Measurements from ENCODE around the gene OSBPL9.
"Not testable (repeated sequence)": the region's sequence is repeated elsewhere in the genome, so short reads cannot be mapped to it uniquely, and the experiment has no call there.

The OSBPL9 gene

GRCh38 chr1:51727366-51727765 lies 110.5 kb downstream of the OSBPL9 start:
- intact Hi-C loops (cut with DNase I): no loop called here
- DNase-seq: no peak

DNA sequence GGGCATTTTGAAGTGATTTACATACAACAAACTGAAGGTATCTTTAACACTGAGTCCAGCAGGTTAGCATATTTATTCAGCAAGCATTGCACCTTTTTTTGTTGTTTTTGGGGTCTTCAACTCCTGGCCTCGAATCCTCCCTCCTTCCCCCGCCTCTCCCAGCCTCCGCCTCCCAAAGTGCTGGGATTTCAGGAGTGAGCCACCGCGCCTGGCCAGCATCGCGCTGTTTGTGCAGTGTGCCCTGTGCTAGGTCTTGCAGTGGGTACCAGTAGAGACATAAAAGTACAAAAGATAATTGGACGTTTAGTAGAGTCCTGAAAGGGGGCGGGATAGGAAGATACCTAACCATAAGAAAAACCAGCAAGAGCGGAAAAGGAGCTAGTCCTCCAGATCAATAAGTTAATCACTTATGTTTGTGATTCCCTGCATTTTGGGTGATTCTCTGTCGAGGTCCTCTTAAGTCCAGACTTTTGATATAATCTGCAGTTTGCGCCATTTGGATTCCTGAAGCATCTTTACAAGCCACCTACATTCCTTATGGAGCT lies 111.8 kb downstream of the OSBPL9 start:
- intact Hi-C loops (cut with DNase I): no loop called here
- DNase-seq: no peak

- peak; percentile 64 to 93 (median 84) for DNase-seq
- intact Hi-C loops (cut with DNase I): no loop called here
These were observed 112.4 kb downstream of the OSBPL9 start for GRCh38 chr1:51729156-51729823.

DNA sequence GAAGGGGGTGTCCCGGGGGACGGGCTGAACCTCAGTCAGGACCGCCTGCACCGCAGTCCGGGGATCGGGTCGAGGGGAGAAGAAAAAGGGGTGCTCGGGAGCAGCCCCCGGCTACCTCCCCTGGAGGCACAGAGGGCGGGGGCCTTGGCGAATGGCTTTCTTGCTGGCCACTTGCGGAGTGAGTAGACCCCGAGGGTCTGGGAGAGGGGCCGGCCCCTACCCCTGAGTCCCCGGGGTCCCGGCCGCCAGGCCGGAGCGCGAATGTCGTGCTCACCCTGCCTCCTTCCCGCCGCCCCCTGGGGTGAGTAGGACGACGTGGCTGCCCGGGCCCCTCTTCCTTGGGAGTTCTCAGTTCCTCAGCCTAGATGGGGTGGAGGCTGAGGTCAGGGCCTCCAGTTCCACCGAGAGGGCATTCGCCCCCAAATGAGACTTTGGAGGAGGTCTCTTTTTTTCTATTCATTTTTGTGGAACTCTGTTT lies 113.0 kb downstream of the OSBPL9 start:
- DNase-seq: peak in 13 of 42 donors; percentile 11 to 44 (median 26)
- intact Hi-C loops (cut with DNase I): loop anchor here (10.0 kb wide), 1 partner anchor 105 kb away; no protein-coding TSS in a partner anchor

- intact Hi-C loops (cut with DNase I): loop anchor here (10.0 kb wide), 1 partner anchor 107 kb away; no protein-coding TSS in a partner anchor
These were observed 115.1 kb downstream of the OSBPL9 start for GRCh38 chr1:51731998-51732397.

DNA sequence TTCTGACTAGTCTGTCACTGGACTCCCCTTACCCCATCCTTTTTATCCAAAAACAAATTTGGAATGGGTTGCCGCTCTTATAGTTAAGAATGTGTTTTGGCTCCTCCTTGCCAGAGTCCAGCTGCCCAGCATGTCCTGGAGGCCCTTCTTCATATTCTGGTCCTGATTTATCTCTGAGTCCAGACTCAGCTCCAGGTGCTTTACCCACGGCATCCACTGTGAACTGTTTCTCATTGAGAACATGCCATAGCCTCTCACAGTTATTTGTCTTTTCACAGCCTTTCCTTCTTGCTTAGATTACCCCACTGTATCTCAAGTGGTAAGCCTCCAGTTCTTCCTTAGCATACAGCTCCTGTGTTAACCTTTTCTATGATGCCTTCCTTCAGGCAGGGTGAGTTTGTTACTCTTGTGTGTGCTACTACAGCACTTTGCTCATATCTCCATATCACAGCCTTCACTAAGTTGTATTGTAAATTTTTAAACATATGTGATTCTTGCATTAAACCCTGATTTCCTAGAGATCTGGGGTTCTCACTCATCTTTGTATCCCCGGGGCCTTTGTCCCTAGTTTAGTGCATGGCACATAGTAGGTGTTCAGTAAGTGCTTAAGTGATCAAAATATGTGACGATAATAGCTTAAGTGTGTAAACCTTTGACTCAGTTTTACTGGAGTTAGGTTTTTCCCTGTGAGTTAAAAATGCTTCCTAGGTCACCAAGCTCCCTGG lies 116.0 kb downstream of the OSBPL9 start:
- intact Hi-C loops (cut with DNase I): loop anchor here (10.0 kb wide), 1 partner anchor 108 kb away; no protein-coding TSS in a partner anchor
- no peak for DNase-seq

More at GRCh38 chr1:51731998-51732397, 115.1 kb downstream of the OSBPL9 start:
- no peak for DNase-seq

DNA sequence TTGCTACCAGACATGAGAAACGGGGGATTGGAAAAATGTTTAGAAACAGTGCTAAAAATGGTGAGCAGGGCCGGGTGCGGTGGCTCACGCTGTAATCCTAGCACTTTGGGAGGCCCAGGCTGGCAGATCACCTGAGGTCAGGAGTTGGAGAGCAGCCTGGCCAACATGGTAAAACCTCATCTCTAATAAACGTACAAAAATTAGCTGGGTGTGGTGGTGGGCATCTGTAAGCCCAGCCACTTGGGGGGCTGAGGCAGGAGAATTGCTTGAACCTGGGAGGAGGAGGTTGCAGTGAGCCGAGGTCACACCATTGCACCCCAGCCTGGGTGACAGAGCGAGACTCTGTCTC lies 116.5 kb downstream of the OSBPL9 start:
- not testable (repeated sequence) for DNase-seq
- intact Hi-C loops (cut with DNase I): loop anchor here (10.0 kb wide), 1 partner anchor 109 kb away; no protein-coding TSS in a partner anchor

DNA sequence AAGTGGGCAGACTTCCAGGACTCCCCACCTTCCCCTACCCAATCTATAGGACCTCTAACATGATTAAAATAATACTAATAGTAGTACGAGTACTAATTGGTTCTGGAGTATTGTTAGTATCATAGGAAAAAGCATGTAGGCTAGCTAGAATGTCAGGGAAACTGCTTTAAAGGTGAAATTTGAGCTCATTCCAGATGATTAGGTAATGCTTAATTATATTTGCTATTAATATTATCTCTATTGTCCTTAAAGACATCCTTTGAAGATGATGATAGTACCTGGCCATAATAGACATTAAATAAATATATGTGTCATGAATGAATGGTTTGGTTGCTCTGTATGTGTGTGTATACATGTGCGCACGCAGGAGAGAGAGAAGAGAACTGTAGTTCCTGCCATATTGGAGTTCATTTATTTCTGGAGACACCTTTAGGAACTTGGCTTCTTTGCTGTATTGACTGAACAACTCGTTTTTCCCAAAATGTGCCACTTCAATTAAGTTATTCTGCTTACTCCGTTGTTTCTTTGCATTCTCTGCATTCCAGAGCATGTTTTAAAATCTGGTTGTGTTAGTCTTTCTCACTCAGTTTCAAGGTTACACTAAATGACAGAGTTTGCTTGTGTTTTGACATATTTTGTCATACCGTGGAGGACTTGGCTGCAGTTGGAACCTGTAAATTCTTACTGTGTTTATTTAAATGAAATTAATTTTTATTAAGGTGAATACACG lies 117.1 kb downstream of the OSBPL9 start:
- intact Hi-C loops (cut with DNase I): loop anchor here (10.0 kb wide), 1 partner anchor 109 kb away; no protein-coding TSS in a partner anchor
- no peak for DNase-seq

DNA sequence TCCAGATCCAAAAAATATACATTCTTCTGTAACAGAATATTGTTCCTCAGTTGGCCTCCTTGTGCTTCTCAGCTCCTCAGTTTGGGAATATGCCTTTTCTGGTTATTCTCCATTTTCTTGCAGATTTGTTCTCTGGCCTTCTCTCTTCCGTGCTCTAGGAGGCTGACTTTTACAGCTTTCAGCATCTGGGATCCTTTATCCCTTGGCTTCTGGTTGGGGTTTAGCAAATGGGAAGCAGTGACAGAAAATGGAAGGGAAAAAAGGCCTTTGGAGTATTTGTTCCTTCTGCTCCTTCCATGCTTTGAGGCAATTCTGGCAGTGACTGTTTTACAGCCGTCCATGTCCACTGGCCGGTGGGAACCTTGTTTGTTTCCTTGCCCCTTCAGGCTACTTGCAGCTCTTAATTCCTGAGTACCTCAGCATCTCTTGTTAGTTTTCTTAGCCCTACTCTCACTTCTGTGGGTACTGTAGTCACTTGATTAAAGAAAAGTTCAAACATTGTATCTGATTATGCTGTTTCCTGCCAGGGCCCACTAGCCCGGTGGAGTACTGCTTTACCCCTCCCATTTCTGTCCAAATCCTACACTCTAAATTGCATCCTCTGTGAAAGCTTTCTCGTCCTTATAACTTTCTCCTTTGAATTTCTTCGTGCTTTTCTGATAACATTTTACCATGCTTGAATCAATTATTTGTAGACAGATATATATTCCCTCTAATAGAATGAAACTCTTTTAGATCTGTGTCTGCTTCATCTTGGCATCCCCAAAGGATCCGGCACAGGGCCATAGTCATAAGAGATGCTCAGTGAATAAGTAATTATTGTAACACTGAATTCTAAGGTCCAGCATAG lies 118.2 kb downstream of the OSBPL9 start:
- intact Hi-C loops (cut with DNase I): loop anchor here (10.0 kb wide), 1 partner anchor 110 kb away; no protein-coding TSS in a partner anchor
- peak in 4 of 42 donors; percentile 17 to 62 (median 26) for DNase-seq

DNA sequence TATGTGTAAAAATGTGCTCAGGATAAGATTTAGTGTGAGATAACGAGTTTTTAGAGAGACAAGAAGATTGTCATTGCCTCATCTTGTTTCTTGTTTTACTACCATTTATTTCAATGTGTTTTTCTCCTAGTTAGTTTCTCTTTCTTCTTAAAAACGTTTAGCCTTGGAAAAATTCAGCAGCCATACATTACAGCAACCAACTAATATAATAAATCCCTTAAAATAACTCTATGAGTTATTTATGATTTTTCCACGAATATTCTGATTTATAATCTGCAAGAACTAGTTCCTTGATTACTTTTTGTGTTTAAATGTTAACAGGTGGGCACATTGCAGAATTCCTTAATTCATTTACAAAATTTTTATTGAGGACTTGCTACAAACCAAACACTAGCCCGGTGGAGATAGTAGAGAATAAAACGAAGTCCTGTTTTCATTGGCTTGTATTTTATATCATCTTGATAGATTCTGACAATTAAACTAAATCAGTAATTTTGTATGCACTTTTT lies 118.9 kb downstream of the OSBPL9 start:
- intact Hi-C loops (cut with DNase I): loop anchor here (10.0 kb wide), 1 partner anchor 111 kb away; no protein-coding TSS in a partner anchor
- DNase-seq: no peak

GRCh38 chr1:51736702-51737101 lies 119.8 kb downstream of the OSBPL9 start:
- peak in 1 of 42 donors; percentile 53 for DNase-seq
- intact Hi-C loops (cut with DNase I): loop anchor here (10.0 kb wide), 1 partner anchor 112 kb away; no protein-coding TSS in a partner anchor

DNA sequence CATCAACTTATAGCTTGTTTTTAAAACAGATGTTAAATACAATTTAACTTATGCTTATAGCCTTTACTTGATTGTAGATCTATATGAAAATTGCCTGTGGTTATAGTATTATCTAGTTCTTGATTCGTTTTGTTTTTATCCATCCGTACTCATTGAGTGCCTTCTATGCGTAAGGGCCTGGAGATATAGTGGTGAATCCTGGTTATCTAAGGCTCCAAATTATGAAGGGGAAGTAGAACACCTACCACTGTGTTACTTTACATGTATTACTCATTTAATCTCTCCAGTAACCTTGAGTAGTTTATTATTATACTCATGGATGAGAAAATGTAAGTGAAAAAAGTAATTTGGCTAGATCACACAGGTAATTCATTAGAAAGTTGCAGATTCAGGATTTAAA lies 121.8 kb downstream of the OSBPL9 start:
- no peak for DNase-seq
- intact Hi-C loops (cut with DNase I): loop anchor here (10.0 kb wide), 1 partner anchor 114 kb away; no protein-coding TSS in a partner anchor

DNA sequence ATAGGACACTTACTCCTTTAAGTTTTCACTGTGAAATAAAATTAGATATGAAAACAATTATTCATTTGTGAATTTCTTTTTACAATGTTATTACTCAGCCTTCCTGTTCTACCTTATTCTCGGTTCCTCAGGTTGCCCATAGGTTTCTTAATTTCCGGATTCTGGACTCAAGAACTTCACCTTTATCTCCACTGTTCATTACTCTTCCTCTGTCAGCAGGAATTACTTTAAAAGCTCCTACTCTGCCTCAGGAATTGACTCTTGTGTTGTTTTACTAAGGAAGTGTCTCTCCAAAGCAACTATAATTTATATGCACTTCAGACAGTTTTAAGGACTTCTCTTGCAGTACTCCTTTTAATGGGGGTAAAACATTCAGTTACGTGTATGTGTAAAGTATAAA lies 123.8 kb downstream of the OSBPL9 start:
- intact Hi-C loops (cut with DNase I): no loop called here
- no peak for DNase-seq

DNA sequence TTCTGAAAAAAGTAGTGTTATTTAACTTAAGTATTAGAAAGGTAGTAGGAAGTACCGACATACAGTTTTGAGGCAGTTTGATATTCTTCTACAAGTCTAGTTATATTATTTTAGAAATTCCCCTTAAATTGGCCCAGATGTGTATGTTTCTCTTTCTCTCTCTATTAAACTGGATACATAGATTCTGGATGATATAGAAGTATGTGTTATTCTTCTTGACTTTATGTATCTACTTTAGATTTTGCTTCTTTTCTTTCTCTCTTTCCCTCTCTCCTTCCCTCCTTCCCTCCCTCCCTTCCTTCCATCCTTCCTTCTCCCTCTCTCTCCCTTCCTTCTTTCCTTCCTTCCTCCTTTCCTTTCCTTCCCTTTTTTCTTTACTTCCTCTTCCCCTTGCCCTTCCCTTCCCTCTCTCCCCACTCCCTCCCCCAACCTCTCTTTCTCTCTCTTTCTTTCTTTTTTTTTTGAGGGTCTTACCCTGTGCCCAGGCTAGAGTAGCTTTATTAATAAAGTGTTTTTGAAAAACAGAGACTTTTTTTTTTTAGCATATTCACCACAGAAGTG lies 124.3 kb downstream of the OSBPL9 start:
- intact Hi-C loops (cut with DNase I): no loop called here
- DNase-seq: no peak

- no peak for DNase-seq
- intact Hi-C loops (cut with DNase I): no loop called here
These were observed 127.8 kb downstream of the OSBPL9 start for GRCh38 chr1:51744506-51745303.

GRCh38 chr1:51745304-51745570 lies 128.3 kb downstream of the OSBPL9 start:
- intact Hi-C loops (cut with DNase I): no loop called here
- no peak for DNase-seq

DNA sequence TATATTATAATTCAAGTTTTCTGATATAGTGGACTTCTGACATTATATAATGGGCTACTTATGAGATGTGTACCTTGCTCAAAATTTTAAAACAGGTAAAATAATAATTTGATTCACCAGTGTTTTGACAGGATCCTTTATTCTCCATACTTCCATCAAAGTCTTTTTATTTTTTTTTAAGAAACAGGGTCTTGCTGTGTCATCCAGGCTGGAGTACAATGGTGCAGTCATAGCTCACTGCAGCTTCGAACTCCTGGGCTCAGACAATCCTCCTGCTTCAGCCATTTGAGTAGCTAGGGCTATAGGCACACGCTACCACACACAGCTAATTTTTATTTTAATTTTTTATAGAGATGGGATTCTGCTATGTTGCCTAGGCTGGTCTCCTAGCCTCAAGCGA lies 132.3 kb downstream of the OSBPL9 start:
- intact Hi-C loops (cut with DNase I): no loop called here
- no peak for DNase-seq
